Measurements from ENCODE around the gene DLEU7.

DNA sequence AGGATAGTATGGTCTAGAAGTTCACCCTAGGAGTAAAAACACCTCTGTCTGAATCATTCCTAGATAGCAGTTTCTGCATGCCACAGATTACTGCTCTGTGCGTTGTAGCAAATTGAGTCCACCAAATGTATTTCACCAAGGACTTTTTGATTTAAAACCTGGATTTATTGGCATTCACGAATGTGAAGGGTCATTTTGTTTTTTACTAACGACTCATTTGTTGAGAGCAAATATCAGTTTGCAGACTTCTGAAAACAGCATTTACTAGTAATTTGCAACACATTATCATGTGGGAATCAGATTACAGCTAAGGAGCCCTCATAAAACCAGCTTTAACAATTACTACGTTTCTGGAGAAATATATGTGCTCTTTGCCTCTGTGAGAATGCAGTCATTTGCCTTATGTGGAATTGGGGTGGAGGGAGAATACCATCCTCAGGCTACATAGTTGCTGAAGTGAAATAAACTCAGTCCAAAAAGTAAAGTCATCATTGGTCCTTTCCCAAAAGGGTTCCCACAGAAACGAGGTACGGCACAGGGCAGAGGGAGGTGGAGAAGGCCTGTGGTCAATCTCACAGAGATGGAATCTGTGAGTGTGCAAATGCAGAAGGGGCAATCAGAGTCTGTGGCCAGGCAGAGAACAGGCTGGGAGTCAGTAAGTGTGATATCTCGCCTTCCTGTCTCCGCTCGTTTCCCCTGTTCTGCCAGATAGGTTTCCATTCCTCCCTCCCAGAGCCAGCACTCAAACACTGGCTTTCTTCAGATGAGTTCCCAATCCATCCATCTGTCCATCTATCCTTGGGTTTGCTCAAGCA, 63.1 kb downstream of the DLEU7 start:
- TF ChIP-seq, protein P1, sequence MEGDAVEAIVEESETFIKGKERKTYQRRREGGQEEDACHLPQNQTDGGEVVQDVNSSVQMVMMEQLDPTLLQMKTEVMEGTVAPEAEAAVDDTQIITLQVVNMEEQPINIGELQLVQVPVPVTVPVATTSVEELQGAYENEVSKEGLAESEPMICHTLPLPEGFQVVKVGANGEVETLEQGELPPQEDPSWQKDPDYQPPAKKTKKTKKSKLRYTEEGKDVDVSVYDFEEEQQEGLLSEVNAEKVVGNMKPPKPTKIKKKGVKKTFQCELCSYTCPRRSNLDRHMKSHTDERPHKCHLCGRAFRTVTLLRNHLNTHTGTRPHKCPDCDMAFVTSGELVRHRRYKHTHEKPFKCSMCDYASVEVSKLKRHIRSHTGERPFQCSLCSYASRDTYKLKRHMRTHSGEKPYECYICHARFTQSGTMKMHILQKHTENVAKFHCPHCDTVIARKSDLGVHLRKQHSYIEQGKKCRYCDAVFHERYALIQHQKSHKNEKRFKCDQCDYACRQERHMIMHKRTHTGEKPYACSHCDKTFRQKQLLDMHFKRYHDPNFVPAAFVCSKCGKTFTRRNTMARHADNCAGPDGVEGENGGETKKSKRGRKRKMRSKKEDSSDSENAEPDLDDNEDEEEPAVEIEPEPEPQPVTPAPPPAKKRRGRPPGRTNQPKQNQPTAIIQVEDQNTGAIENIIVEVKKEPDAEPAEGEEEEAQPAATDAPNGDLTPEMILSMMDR (IDR thresholded peaks at IDR 0.05) = no peak
- no peak for TF ChIP-seq POLR2A (IDR thresholded peaks at IDR 0.05)

All from testis (tissue), 2 donors.